Endothelial cell of umbilical vein (primary cell): ENCODE data around the gene ECE2. TPM values are rescaled to one million over a fixed set of nuclear protein-coding genes. Genes with fewer than 3 reads are reported as not detected.

ENCODE experiments used
- BruUV-seq: library from RNA; stranded (reverse); fragments of 400-500 nt; replicated peaks from 2 replicates; lab custom pipeline; 2021; lab: Mats Ljungman, UMichigan
- CTCF ChIA-PET: fragments of 300-600, 350-600 bp; sonication (Branson Sonifier 250); formaldehyde crosslinking; loops from one replicate; lab custom pipeline; 2021; ENCODE audit warnings: antibody characterized with exemption, inconsistent platforms; lab: Charles Lee
- POLR2A ChIA-PET: fragments of 300-600, 350-600 bp; sonication (Branson Sonifier 250); formaldehyde crosslinking; loops from one replicate; lab custom pipeline; 2021; ENCODE audit warnings: antibody characterized with exemption, inconsistent platforms; lab: Charles Lee
- DNase-seq: peaks from one replicate; pipeline ENCODE4 v3.0.0-alpha.2; 2011; ENCODE audit warnings: low read depth, low spot score
- FAIRE-seq: peaks from 2 replicates; lab custom pipeline; 2011; peaks lifted over from hg19 to GRCh38; lab: Jason Lieb, UNC
- H2AFZ ChIP-seq: 2 replicates; pipeline ENCODE4 v1.6.0; 2012; ENCODE audit warnings: low read depth, low read length, control low read depth, inconsistent platforms
- H3K27ac ChIP-seq: 2 replicates; pipeline ENCODE4 v1.5.1; 2011; ENCODE audit warnings: low read depth, mild to moderate bottlenecking, control low read depth, low read length, moderate library complexity; ENCODE audit not compliant: insufficient read depth
- H3K27me3 ChIP-seq, 2 experiments: 2 replicates each; pipeline versions ENCODE4 v1.6.0 to v1.6.1; 2011; ENCODE audit warnings: low read length in 2 of 2, mixed read lengths in 1 of 2; ENCODE audit not compliant: control insufficient read depth in 2 of 2, insufficient read depth in 2 of 2
- H3K36me3 ChIP-seq, 2 experiments: 2 replicates in 1 of 2; 3 replicates in 1 of 2; pipeline ENCODE4 v1.5.1; 2011; ENCODE audit warnings: low read length in 2 of 2, mild to moderate bottlenecking in 1 of 2, moderate library complexity in 1 of 2; ENCODE audit not compliant: control insufficient read depth in 2 of 2, insufficient read depth in 2 of 2; ENCODE audit errors: extremely low read depth in 1 of 2
- H3K4me1 ChIP-seq: 3 replicates; pipeline ENCODE4 v1.5.1; 2011; ENCODE audit warnings: mild to moderate bottlenecking, low read length; ENCODE audit not compliant: control insufficient read depth, insufficient read depth; ENCODE audit errors: extremely low read depth
- H3K4me2 ChIP-seq: 2 replicates; pipeline ENCODE4 v1.6.1; 2011; ENCODE audit warnings: low read length, control low read depth, mixed read lengths; ENCODE audit not compliant: insufficient read depth
- H3K4me3 ChIP-seq, 3 experiments: fragments of 200-600 bp in 1 of 3; sonication (generic), shearing (Covaris generic) in 1 of 3; replicated peaks in 1 of 3; 2 replicates each; pipeline ENCODE4 v1.5.1; 2011 to 2016; ENCODE audit warnings: control low read depth in 3 of 3, low read length in 3 of 3, mild to moderate bottlenecking in 2 of 3, inconsistent platforms in 1 of 3, low read depth in 1 of 3, moderate library complexity in 1 of 3; ENCODE audit not compliant: insufficient read depth in 1 of 3
- H3K79me2 ChIP-seq: 2 replicates; pipeline ENCODE4 v1.6.0; 2012; ENCODE audit warnings: low read length, inconsistent platforms; ENCODE audit not compliant: control insufficient read depth, insufficient read depth
- H3K9ac ChIP-seq: replicated peaks from 2 replicates; pipeline ENCODE3; 2011; ENCODE audit warnings: low read length, control low read depth; ENCODE audit not compliant: insufficient read depth; ENCODE audit errors: extremely low read depth
- H3K9me1 ChIP-seq: replicated peaks from 3 replicates; pipeline ENCODE4 v1.6.0; 2011; ENCODE audit warnings: mild to moderate bottlenecking, low read length; ENCODE audit not compliant: control insufficient read depth, insufficient read depth; ENCODE audit errors: extremely low read depth
- H3K9me3 ChIP-seq: replicated peaks from 2 replicates; pipeline ENCODE4 v1.5.1; 2012; ENCODE audit warnings: low read length, inconsistent platforms; ENCODE audit not compliant: control insufficient read depth, insufficient read depth
- H4K20me1 ChIP-seq: replicated peaks from 2 replicates; pipeline ENCODE3; 2011; ENCODE audit warnings: mild to moderate bottlenecking, low read length; ENCODE audit not compliant: control insufficient read depth, insufficient read depth; ENCODE audit errors: extremely low read depth
- MAX ChIP-seq: IDR thresholded peaks from 2 replicates; pipeline ENCODE4 v1.6.1; 2011; ENCODE audit not compliant: insufficient read depth, insufficient read length
- MYC ChIP-seq: IDR thresholded peaks from one replicate; pipeline ENCODE4 v1.6.1; 2011; ENCODE audit warnings: mild to moderate bottlenecking, low read depth, low read length
- POLR2A ChIP-seq: IDR thresholded peaks from 2 replicates; pipeline ENCODE4 v1.6.1; 2012; ENCODE audit warnings: low read depth, mild to moderate bottlenecking, control low read depth, low read length
- POLR2AphosphoS5 ChIP-seq: IDR thresholded peaks from 2 replicates; pipeline ENCODE4 v1.6.1; 2012; ENCODE audit warnings: low read depth, mild to moderate bottlenecking, control low read depth, low read length, moderate library complexity; ENCODE audit not compliant: insufficient read depth
- dilution Hi-C: fragments of 300-500 bp; cut with MboI; formaldehyde crosslinking; loops from one replicate; pipeline ENCODE4 v1.15.0; 2019; ENCODE audit warnings: low sequenced_read_pairs; ENCODE audit not compliant: extremely low pct_ligation_motif_present
- intact Hi-C: fragments of 100-400 bp; cut with micrococcal nuclease; formaldehyde crosslinking; loops from one replicate; pipeline ENCODE4 v1.10.0; 2022
- polyA plus RNA-seq, 4 experiments: library from polyadenylated mRNA; depleted of rRNA in 3 of 4; stranded (reverse) in 3 of 4; unstranded in 1 of 4; fragments of >200 nt; gene quantifications; 2 replicates each; pipeline versions ENCODE4 v1.2.1 to v1.2.3, GENCODE V29; 2011 to 2012; ENCODE audit warnings: missing spikeins in 1 of 4
- total RNA-seq: library from RNA; stranded (reverse); gene quantifications from 2 replicates; pipeline ENCODE4 v1.2.3, GENCODE V29; 2021

ECE2 gene
- total and polyA plus RNA-seq, 2 donors (not counting 3 experiments of a cell fraction or from before 2014, with no cell fraction given): not detected

- Histone ChIP-seq H3K9me1 (no peaks in the 10 kb centered on the region), H3K36me3 (peaks cover 22 to 24% of the 10 kb centered on the region in 2 experiments), H3K4me2 (peak within 1 kb of the TSS; percentile 90), H3K27ac (peak within 1 kb of the TSS; percentile 70), H3K4me1 (peaks cover 13% of the 10 kb centered on the region), H3K9ac (peak within 1 kb of the TSS; percentile 90), H4K20me1 (no peaks in the 10 kb centered on the region), H3K4me3 (peak within 1 kb of the TSS; percentile 71 to 89 (median 88)), H3K79me2 (peaks cover 46% of the 10 kb centered on the region), H3K27me3 (peaks cover 0 to 3% of the 10 kb centered on the region in 2 experiments), H3K9me3 (no peaks in the 10 kb centered on the region), H2AFZ (peak within 1 kb of the TSS; percentile 99)
- TF ChIP-seq POLR2A (peak; percentile 85), MYC (no peak), MAX (no peak), POLR2AphosphoS5 (peak; percentile 87)
- dilution Hi-C loops: no loop called here
- ChIA-PET CTCF (interaction anchor here (1.0 to 1.4 kb wide), 2 partner anchors 39 to 403 kb away, joined by 3 to 4 read pairs; no protein-coding TSS in a partner anchor), POLR2A (no interaction called here)
- FAIRE-seq: peak; percentile 94
- intact Hi-C loops: loop anchor here (1.0 to 2.0 kb wide), 5 partner anchors 15 to 125 kb away; partner anchors contain the start of genes AP2M1, EEF1AKMT4 and EIF4G1
- DNase-seq: peak; percentile 96
- no TSS peak for BruUV-seq
Measured at GRCh38 chr3:184298759-184299487, 23.1 kb downstream of the ECE2 start, which contains the start of gene PSMD2. PSMD2 (plus strand) TSS chr3:184299241; CDS start chr3:184299267, 26 bp downstream.
